H9 (cell line): ENCODE results near the gene IL1B. TPM values are rescaled to one million over a fixed set of nuclear protein-coding genes. Genes with fewer than 3 reads are reported as not detected.

ENCODE experiments used
- DNase-seq: peaks from one replicate; pipeline ENCODE4 v3.0.0-alpha.2; 2017
- H2AFZ ChIP-seq: one replicate; pipeline ENCODE4 v1.6.1; 2013; ENCODE audit warnings: mild to moderate bottlenecking, low read length, control low read depth, moderate library complexity
- H2AK5ac ChIP-seq: 2 replicates; pipeline ENCODE4 v1.6.1; 2013; ENCODE audit warnings: low read length, control low read depth, mixed read lengths; ENCODE audit not compliant: insufficient read length
- H2BK120ac ChIP-seq: one replicate; pipeline ENCODE4 v1.6.1; 2013; ENCODE audit warnings: low read depth, mild to moderate bottlenecking, low read length, control low read depth, inconsistent platforms; ENCODE audit not compliant: poor library complexity, severe bottlenecking
- H2BK12ac ChIP-seq: 2 replicates; pipeline ENCODE4 v1.6.1; 2013; ENCODE audit warnings: low read length, control low read depth, mixed read lengths, low read depth; ENCODE audit not compliant: insufficient read length
- H2BK15ac ChIP-seq: 2 replicates; pipeline ENCODE4 v1.6.1; 2013; ENCODE audit warnings: low read depth, low read length, control low read depth
- H2BK20ac ChIP-seq: one replicate; pipeline ENCODE4 v1.6.1; 2013; ENCODE audit warnings: low read depth, mild to moderate bottlenecking, low read length, control low read depth, inconsistent platforms; ENCODE audit not compliant: poor library complexity, severe bottlenecking
- H2BK5ac ChIP-seq: 2 replicates; pipeline ENCODE4 v1.6.1; 2013; ENCODE audit warnings: low read length, control low read depth, mixed read lengths; ENCODE audit not compliant: insufficient read length
- H3K14ac ChIP-seq: 2 replicates; pipeline ENCODE4 v1.6.1; 2013; ENCODE audit warnings: low read length, control low read depth; ENCODE audit not compliant: insufficient read depth
- H3K18ac ChIP-seq: 2 replicates; pipeline ENCODE4 v1.6.1; 2013; ENCODE audit warnings: low read depth, mild to moderate bottlenecking, mixed read lengths, low read length, control low read depth; ENCODE audit not compliant: insufficient read length
- H3K23ac ChIP-seq: 2 replicates; pipeline ENCODE4 v1.6.1; 2013; ENCODE audit warnings: low read length, control low read depth, mixed read lengths, low read depth; ENCODE audit not compliant: insufficient read length
- H3K23me2 ChIP-seq: 2 replicates; pipeline ENCODE4 v1.6.1; 2013; ENCODE audit warnings: low read depth, mild to moderate bottlenecking, mixed read lengths, low read length, control low read depth; ENCODE audit not compliant: insufficient read length, poor library complexity, severe bottlenecking
- H3K27ac ChIP-seq: 2 replicates; pipeline ENCODE4 v1.5.1; 2013; ENCODE audit warnings: low read length, control low read depth, mixed read lengths, low read depth; ENCODE audit not compliant: insufficient read length
- H3K27me3 ChIP-seq: 2 replicates; pipeline ENCODE4 v1.6.1; 2013; ENCODE audit warnings: low read length, control low read depth, inconsistent platforms; ENCODE audit not compliant: insufficient read depth
- H3K4ac ChIP-seq: 2 replicates; pipeline ENCODE4 v1.6.1; 2013; ENCODE audit warnings: low read depth, mild to moderate bottlenecking, control low read depth, inconsistent platforms, low read length, moderate library complexity
- H3K4me1 ChIP-seq: 2 replicates; pipeline ENCODE4 v1.6.1; 2013; ENCODE audit warnings: low read length, control low read depth, inconsistent platforms; ENCODE audit not compliant: insufficient read depth
- H3K4me2 ChIP-seq: 2 replicates; pipeline ENCODE4 v1.6.1; 2013; ENCODE audit warnings: low read length, control low read depth, mixed read lengths; ENCODE audit not compliant: insufficient read length, insufficient read depth
- H3K56ac ChIP-seq: 2 replicates; pipeline ENCODE4 v1.6.1; 2013; ENCODE audit warnings: low read depth, mild to moderate bottlenecking, mixed read lengths, low read length, control low read depth; ENCODE audit not compliant: insufficient read length
- H3K79me1 ChIP-seq: 2 replicates; pipeline ENCODE4 v1.6.1; 2013; ENCODE audit warnings: low read depth, mild to moderate bottlenecking, moderate library complexity, low read length, control low read depth, inconsistent platforms; ENCODE audit not compliant: insufficient read depth, poor library complexity, severe bottlenecking
- H3K79me2 ChIP-seq: 2 replicates; pipeline ENCODE4 v1.6.1; 2013; ENCODE audit warnings: low read length, control low read depth, inconsistent platforms; ENCODE audit not compliant: insufficient read depth
- H3K9ac ChIP-seq: 2 replicates; pipeline ENCODE4 v1.6.1; 2013; ENCODE audit warnings: low read length, control low read depth, mixed read lengths; ENCODE audit not compliant: insufficient read length; ENCODE audit errors: extremely low read depth
- H3K9me3 ChIP-seq: one replicate; pipeline ENCODE4 v1.6.1; 2013; ENCODE audit warnings: low read depth, low read length, inconsistent platforms; ENCODE audit not compliant: control insufficient read depth
- H3T11ph ChIP-seq: one replicate; pipeline ENCODE4 v1.6.1; 2013; ENCODE audit warnings: mild to moderate bottlenecking, low read length, control low read depth, inconsistent platforms
- H4K20me1 ChIP-seq: one replicate; pipeline ENCODE4 v1.6.1; 2013; ENCODE audit not compliant: control insufficient read depth, insufficient read length, insufficient read depth
- H4K5ac ChIP-seq: 2 replicates; pipeline ENCODE4 v1.6.1; 2013; ENCODE audit warnings: low read depth, mild to moderate bottlenecking, mixed read lengths, low read length, control low read depth; ENCODE audit not compliant: insufficient read length
- H4K8ac ChIP-seq: replicated peaks from 2 replicates; pipeline ENCODE4 v1.6.1; 2013; ENCODE audit warnings: low read length, control low read depth, mixed read lengths, low read depth; ENCODE audit not compliant: insufficient read length
- H4K91ac ChIP-seq: 2 replicates; pipeline ENCODE4 v1.6.1; 2013; ENCODE audit warnings: low read depth, mild to moderate bottlenecking, moderate library complexity, mixed read lengths, low read length, control low read depth; ENCODE audit not compliant: insufficient read length
- H3K27ac Mint-ChIP-seq, 3 experiments: 2 replicates in 2 of 3; 3 replicates in 1 of 3; pipeline ENCODE4 v1.8.0; 2020 to 2021; ENCODE audit warnings: mixed read lengths in 3 of 3, mild to moderate bottlenecking in 1 of 3, moderate library complexity in 1 of 3
- H3K27me3 Mint-ChIP-seq: 2 replicates; pipeline ENCODE4 v1.8.0; 2021; ENCODE audit warnings: low read depth, mild to moderate bottlenecking, moderate library complexity, mixed read lengths
- H3K36me3 Mint-ChIP-seq, 3 experiments: 2 replicates in 2 of 3; 3 replicates in 1 of 3; pipeline ENCODE4 v1.8.0; 2020 to 2021; ENCODE audit warnings: low read depth in 3 of 3, mixed read lengths in 3 of 3; ENCODE audit not compliant: insufficient read depth in 1 of 3
- H3K4me1 Mint-ChIP-seq, 2 experiments: 2 replicates each; pipeline ENCODE4 v1.8.0; 2020; ENCODE audit warnings: mixed read lengths in 2 of 2
- H3K4me3 Mint-ChIP-seq, 2 experiments: 2 replicates in 1 of 2; 3 replicates in 1 of 2; pipeline ENCODE4 v1.8.0; 2020 to 2021; ENCODE audit warnings: mild to moderate bottlenecking in 2 of 2, mixed read lengths in 2 of 2, moderate library complexity in 1 of 2
- H3K9me3 Mint-ChIP-seq, 2 experiments: 2 replicates in 1 of 2; 3 replicates in 1 of 2; pipeline ENCODE4 v1.8.0; 2020; ENCODE audit warnings: mild to moderate bottlenecking in 2 of 2, mixed read lengths in 2 of 2, moderate library complexity in 1 of 2
- CTCF ChIP-seq: fragments of 200-600 bp; sonication (generic); conservative IDR thresholded peaks from 3 replicates; pipeline ENCODE4 v1.8.0; 2021; ENCODE audit warnings: antibody characterized with exemption, mild to moderate bottlenecking
- WGBS: extraction: QIAGEN DNeasy Blood & Tissue Kit; methylation state at CpG from one replicate; pipeline ENCODE4 v1.1.7; 2013; ENCODE audit warnings: missing lambda C conversion rate, low lambda C conversion rate, mixed read lengths; ENCODE audit not compliant: insufficient read length; ENCODE audit errors: extremely low coverage; 5-methylcytosine and 5-hydroxymethylcytosine counted together
- total RNA-seq: library from RNA; stranded (reverse); gene quantifications from 2 replicates; pipeline ENCODE4 v1.2.1, GENCODE V29; 2021

The IL1B gene
- total RNA-seq, 1 experiment from 2014 or later, result not detected

GRCh38 chr2:112811841-112812306, 24.7 kb downstream of the IL1B start:
- Histone ChIP-seq H3K9me3 (no peaks in the 10 kb centered on the region), H3K4ac (no peak overlapping the region), H3K14ac (no peak overlapping the region), H3K27me3 (no peaks in the 10 kb centered on the region), H4K91ac (no peak overlapping the region), H2BK15ac (no peak overlapping the region), H3T11ph (no peak overlapping the region), H3K23ac (no peak overlapping the region), H2BK12ac (no peak overlapping the region), H3K56ac (no peak overlapping the region), H3K79me2 (no peaks in the 10 kb centered on the region), H2AK5ac (no peak overlapping the region), H3K4me2 (no peak overlapping the region), H3K27ac (no peak overlapping the region), H3K79me1 (no peaks in the 10 kb centered on the region), H4K5ac (no peak overlapping the region), H3K23me2 (no peaks in the 10 kb centered on the region), H2AFZ (no peak overlapping the region), H2BK5ac (no peak overlapping the region), H2BK120ac (no peak overlapping the region), H2BK20ac (no peak overlapping the region), H4K20me1 (no peaks in the 10 kb centered on the region), H3K18ac (no peak overlapping the region), H3K4me1 (peaks cover 10% of the 10 kb centered on the region; the same call in 1 of the 2 replicates), H4K8ac (no peak overlapping the region), H3K9ac (no peak overlapping the region)
- no peak for TF ChIP-seq CTCF
- Mint-ChIP-seq H3K4me3 (no peak overlapping the region), H3K4me1 (peaks cover 42% of the 10 kb centered on the region in 2 experiments), H3K36me3 (peaks cover 0 to 8% (median 0%) of the 10 kb centered on the region in 3 experiments; a peak in 3 of 7 replicates), H3K27me3 (no peaks in the 10 kb centered on the region), H3K27ac (no peak overlapping the region; a peak in 1 of 7 replicates), H3K9me3 (peaks cover 0 to 3% of the 10 kb centered on the region in 2 experiments; a peak in 1 of 5 replicates)
- no CpG with 5 or more reads among the region's 7 CpGs for WGBS
- no peak for DNase-seq
